Epithelial cell of esophagus (primary cell): Measurements from ENCODE around the gene FGG.

ENCODE experiments used
- DNase-seq: peaks from one replicate; pipeline ENCODE4 v3.0.0; 2010; ENCODE audit warnings: low read depth
- H3K4me3 ChIP-seq: 2 replicates; pipeline ENCODE4 v1.5.1; 2011; ENCODE audit warnings: mild to moderate bottlenecking, low read length, control low read depth
- TF ChIP-seq, protein P1 (sequence below): IDR thresholded peaks from 2 replicates; pipeline ENCODE4 v1.5.1; 2011; ENCODE audit warnings: low read depth, mild to moderate bottlenecking, low read length, control low read depth, inconsistent platforms; ENCODE audit not compliant: insufficient read depth; ENCODE audit errors: missing control alignments

FGG gene

DNA sequence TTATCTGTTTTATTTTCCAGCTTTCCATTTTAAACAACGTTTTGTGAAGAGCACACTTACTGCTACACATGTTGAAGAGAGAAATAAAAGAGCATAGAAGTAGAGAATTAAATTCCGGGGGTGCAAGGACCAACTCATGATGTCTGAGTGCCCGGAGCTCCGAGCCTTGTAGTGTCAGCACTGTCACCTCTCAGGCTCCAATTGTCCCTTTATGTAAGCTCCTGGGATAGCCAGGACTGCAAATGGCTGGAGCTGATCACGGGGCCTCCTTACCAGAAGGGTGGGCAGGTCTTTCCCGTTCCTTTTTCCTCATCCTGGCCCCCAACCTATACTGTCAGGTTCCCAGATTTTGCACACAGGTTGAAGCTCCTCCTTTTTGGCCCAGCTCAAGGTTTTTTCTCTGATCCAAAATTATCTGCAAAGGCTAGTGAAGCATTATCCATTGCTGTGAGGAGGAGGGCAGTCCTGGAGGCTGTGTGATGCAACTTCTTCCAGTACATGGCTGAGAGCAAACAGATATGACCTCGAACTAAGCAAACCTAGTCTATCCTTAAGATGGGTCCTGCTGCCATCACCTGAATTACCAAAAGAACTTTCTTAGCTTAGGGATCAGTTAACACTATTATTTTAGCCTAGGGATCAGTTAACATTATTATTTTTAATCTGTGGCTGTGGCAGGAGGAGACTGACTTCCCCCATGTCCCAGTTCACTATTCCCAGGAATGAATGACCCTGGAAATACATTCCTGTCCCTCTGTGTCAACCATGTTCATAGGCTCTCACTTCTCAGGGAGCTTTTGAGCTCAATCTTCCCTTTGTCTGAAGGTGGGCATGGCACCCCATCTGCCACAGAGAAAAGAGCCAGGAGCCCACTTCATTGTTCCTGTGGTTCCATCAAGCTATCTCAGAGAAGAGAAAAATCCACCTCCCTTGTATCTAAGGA is at the start of gene FGG:
Gene FGG, minus strand, starts transcription at position 185 of the 943 bp plus-strand sequence. Its CDS starts 47 bp downstream, at position 138.
- H3K4me3 ChIP-seq, result no peak within 1 kb of the TSS
- DNase-seq, result no peak

DNA sequence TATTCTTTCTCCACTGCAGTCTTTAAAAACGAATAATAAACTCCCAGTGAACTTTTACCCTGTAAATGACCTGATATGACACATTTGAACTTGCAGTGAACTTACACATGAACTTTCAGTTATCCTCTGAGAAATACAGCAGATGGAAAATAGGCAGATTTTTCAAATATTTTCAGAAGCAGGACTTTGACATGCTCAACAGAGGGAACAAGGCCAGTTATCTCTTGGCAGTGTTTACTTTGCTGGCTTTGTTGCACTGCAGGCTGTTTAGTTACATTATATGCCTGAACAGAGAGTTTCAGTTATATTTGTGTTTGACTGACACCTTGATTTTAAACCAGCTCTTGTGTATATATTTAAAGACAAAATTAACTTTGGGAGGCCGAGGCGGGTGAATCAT is 47.6 kb upstream of the FGG start:
- DNase-seq, result no peak
- TF ChIP-seq, protein P1, sequence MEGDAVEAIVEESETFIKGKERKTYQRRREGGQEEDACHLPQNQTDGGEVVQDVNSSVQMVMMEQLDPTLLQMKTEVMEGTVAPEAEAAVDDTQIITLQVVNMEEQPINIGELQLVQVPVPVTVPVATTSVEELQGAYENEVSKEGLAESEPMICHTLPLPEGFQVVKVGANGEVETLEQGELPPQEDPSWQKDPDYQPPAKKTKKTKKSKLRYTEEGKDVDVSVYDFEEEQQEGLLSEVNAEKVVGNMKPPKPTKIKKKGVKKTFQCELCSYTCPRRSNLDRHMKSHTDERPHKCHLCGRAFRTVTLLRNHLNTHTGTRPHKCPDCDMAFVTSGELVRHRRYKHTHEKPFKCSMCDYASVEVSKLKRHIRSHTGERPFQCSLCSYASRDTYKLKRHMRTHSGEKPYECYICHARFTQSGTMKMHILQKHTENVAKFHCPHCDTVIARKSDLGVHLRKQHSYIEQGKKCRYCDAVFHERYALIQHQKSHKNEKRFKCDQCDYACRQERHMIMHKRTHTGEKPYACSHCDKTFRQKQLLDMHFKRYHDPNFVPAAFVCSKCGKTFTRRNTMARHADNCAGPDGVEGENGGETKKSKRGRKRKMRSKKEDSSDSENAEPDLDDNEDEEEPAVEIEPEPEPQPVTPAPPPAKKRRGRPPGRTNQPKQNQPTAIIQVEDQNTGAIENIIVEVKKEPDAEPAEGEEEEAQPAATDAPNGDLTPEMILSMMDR, result no peak
- H3K4me3 ChIP-seq, result no peak overlapping the region

More for the DNA sequence above, at the start of gene FGG:
- TF ChIP-seq, protein P1, result no peak

DNA sequence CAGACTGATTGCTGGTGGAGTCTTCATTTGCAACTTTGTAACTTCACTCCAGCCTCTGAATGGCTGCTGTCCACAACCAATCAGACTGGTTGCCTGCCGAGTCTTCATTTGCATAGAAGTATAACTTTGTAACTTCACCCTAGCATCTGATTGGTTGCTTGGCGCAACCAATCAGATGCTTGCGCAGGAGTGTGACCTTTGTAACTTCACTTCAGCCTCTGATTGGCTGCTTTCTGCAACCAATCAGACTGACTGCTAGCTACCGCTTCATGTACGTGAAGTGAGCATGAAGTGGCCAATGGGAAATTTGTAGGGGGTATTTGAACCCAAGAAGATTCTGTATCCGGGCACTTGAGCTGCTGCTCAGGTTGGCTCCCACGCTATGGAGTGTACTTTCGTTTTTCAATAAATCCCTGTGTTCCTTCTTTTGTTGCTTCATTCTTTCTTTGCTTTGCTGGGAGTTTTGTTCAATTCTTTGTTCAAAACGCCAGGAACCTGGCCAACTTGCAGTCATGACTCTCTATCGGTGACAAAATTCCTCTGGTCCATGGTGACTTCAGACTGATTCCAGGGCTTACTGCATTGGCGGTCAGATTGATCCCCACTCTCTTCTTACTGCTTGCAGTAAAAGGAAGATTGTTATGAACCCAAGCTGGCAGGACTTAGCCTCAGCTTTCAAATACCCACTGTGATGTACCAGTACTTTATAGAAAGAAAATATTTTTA is 46.4 kb upstream of the FGG start:
- TF ChIP-seq, protein P1, result no peak
- H3K4me3 ChIP-seq, result no peak overlapping the region
- no peak for DNase-seq

DNA sequence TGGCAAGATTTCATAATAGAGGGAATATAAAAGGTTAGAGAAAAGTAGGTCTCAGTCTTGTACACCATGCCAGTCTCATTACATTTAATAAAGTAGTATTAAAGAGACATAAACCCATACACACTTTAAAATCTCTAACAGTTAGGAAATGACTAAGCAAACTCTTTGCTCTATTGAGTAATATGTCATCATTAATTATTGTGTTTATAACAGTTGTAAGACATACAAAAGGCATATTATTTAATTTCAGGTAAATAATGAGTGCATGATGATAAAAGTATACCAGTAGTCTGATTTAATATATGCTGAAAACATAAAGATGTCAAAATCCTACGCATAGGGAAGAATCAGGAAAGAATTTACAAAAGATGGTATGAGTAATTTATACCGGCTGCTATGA is 31.0 kb upstream of the FGG start:
- TF ChIP-seq, protein P1, result no peak
- H3K4me3 ChIP-seq, result no peak overlapping the region
- DNase-seq, result peak; percentile 49

DNA sequence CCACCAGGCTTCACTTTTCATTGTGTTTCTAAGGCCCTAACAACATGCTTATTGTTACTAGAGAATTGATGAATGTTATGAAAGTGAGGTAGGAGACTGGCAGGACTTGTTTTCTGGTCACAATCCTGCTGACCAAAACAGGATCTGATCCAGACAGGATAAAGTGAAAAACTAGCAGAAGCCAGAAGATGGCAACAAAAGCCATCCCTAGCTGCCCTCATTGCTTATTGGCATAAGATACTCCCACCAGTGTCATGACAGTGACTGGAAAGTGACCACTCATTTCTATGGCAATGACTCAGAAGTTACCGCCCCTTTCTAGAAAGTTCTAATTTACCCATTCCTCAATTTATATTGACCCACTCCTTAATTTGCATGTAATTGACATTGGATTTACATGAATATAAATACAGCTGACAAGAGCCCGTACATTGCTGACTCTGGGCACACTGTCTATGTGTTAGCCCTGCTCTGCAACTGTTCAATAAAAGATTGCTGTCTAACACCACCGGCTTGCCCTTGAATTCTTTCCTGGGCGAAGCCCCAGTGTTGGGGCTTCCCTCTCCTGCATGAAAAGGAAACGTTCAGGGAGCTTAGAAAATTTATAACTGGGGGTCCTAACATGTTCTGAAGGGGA is 30.0 kb upstream of the FGG start:
- H3K4me3 ChIP-seq, result no peak overlapping the region
- TF ChIP-seq, protein P1, result no peak
- peak; percentile 8 for DNase-seq

DNA sequence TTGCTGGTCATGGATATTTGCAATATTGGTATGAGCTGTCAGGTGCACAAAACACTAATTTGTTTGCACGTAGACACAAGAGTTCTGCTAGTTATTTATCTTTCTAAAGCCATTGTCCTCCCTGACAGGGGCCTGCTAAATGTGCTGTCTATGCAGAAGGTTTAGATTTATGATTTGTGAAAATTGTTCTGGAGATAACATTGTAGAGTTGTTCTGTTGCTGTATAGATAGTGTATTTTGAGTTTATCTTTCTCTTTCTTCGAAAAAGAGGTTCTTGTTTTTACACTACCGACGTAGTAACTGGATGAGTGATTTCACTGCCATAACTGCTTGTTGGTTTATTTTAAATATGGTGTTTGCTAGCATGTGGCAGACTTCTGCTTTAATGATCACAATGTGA is 28.5 kb upstream of the FGG start:
- TF ChIP-seq, protein P1, result no peak
- no peak for DNase-seq
- H3K4me3 ChIP-seq, result no peak overlapping the region
